ENCODE results near the gene FBN2. TPM values are rescaled to one million over a fixed set of nuclear protein-coding genes. Genes with fewer than 3 reads are reported as not detected.

Gene FBN2
- total RNA-seq, 1 donor from 2014 or later: 244 TPM

DNA sequence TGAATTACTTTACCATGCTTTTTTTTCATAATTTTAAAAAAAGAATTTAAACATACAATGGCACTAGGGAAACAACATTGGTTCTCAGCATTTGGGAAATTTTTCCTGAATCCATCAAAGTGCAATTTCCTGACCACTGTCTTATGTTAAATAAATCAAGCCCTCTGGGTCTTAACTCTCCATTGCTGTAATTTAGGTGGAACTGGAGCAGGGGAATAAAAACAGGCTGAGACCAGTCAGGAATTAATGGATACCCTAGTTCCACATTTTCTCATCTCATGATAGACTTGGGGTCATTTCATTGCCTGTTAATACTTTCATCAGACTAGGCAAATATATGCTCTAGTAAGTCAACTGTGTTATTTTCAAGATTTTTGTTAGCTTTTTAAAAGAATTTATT, 103.1 kb downstream of the FBN2 start:
- H3K27me3 Mint-ChIP-seq (ENCODE audit: low read depth): no peaks in the 10 kb centered on the region
- H3K4me1 Mint-ChIP-seq: peaks cover 24% of the 10 kb centered on the region
- no peak overlapping the region for H3K27ac Mint-ChIP-seq

GRCh38 chr5:128432913-128433440, 105.1 kb downstream of the FBN2 start:
- no peak for DNase-seq (ENCODE audit: low spot score in 2 of 2, unreplicated experiment in 2 of 2)
- TF ChIP-seq CTCF (IDR thresholded peaks at IDR 0.05; ENCODE audit: unreplicated experiment): no peak

More for the DNA sequence above, 103.1 kb downstream of the FBN2 start:
- DNase-seq (ENCODE audit: low spot score in 2 of 2, unreplicated experiment in 2 of 2): no peak
- no peak overlapping the region for H3K4me3 Mint-ChIP-seq
- TF ChIP-seq CTCF (IDR thresholded peaks at IDR 0.05; ENCODE audit: unreplicated experiment): no peak
- H3K36me3 Mint-ChIP-seq: peaks cover 9% of the 10 kb centered on the region
- no peaks in the 10 kb centered on the region for H3K9me3 Mint-ChIP-seq

DNA sequence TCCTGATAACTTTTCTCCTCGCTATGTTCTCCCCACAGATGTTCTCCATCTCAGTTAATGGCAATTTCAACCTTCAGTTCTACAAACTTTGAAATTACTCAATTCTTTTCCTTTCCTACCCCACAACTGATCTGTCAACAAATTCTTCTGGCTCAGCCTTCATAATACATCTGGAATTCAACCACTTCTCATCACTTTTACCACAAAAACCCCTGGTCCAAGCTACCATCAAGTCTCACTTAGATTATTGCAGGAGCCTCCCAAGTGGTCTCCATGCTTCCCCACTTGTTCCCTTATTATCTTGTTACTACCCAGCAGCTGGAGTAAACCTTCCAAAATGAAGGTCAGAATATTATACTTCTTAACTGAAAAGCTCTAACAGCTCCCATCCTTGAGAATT, 110.1 kb downstream of the FBN2 start:
- H3K4me3 Mint-ChIP-seq: no peak overlapping the region
- no peak for TF ChIP-seq CTCF (IDR thresholded peaks at IDR 0.05; ENCODE audit: unreplicated experiment)
- no peak for DNase-seq (ENCODE audit: low spot score in 2 of 2, unreplicated experiment in 2 of 2)
- H3K36me3 Mint-ChIP-seq: peaks cover 20% of the 10 kb centered on the region
- H3K27me3 Mint-ChIP-seq (ENCODE audit: low read depth): no peaks in the 10 kb centered on the region
- no peaks in the 10 kb centered on the region for H3K9me3 Mint-ChIP-seq
- peak overlapping the region; percentile 3 for H3K27ac Mint-ChIP-seq
- H3K4me1 Mint-ChIP-seq: peaks cover 34% of the 10 kb centered on the region

More at GRCh38 chr5:128432913-128433440, 105.1 kb downstream of the FBN2 start:
- Mint-ChIP-seq H3K9me3 (no peaks in the 10 kb centered on the region), H3K4me3 (no peak overlapping the region), H3K36me3 (peaks cover 22% of the 10 kb centered on the region), H3K27me3 (ENCODE audit: low read depth) (no peaks in the 10 kb centered on the region), H3K4me1 (peaks cover 29% of the 10 kb centered on the region), H3K27ac (no peak overlapping the region)

- peaks cover 16% of the 10 kb centered on the region for H3K36me3 Mint-ChIP-seq
- peaks cover 26% of the 10 kb centered on the region for H3K4me1 Mint-ChIP-seq
- H3K4me3 Mint-ChIP-seq: no peak overlapping the region
- no peak for DNase-seq (ENCODE audit: low spot score in 2 of 2, unreplicated experiment in 2 of 2)
- TF ChIP-seq CTCF (IDR thresholded peaks at IDR 0.05; ENCODE audit: unreplicated experiment): no peak
- no peaks in the 10 kb centered on the region for H3K27me3 Mint-ChIP-seq (ENCODE audit: low read depth)
- peak overlapping the region; percentile 43 for H3K27ac Mint-ChIP-seq
- no peaks in the 10 kb centered on the region for H3K9me3 Mint-ChIP-seq
Measured at GRCh38 chr5:128426090-128426534, 111.9 kb downstream of the FBN2 start.

- H3K4me1 Mint-ChIP-seq: peaks cover 26% of the 10 kb centered on the region
- no peak for TF ChIP-seq CTCF (IDR thresholded peaks at IDR 0.05; ENCODE audit: unreplicated experiment)
- H3K27ac Mint-ChIP-seq: no peak overlapping the region
- H3K27me3 Mint-ChIP-seq (ENCODE audit: low read depth): no peaks in the 10 kb centered on the region
- H3K36me3 Mint-ChIP-seq: peaks cover 16% of the 10 kb centered on the region
- no peaks in the 10 kb centered on the region for H3K9me3 Mint-ChIP-seq
- no peak for DNase-seq (ENCODE audit: low spot score in 2 of 2, unreplicated experiment in 2 of 2)
- H3K4me3 Mint-ChIP-seq: peak overlapping the region; percentile 7
Measured at GRCh38 chr5:128424646-128425045, 113.4 kb downstream of the FBN2 start.

GRCh38 chr5:128422612-128423011, 115.4 kb downstream of the FBN2 start:
- TF ChIP-seq CTCF (IDR thresholded peaks at IDR 0.05; ENCODE audit: unreplicated experiment): no peak
- Mint-ChIP-seq H3K4me3 (no peak overlapping the region), H3K9me3 (peaks cover 11% of the 10 kb centered on the region), H3K4me1 (peaks cover 17% of the 10 kb centered on the region), H3K36me3 (peaks cover 13% of the 10 kb centered on the region), H3K27ac (no peak overlapping the region), H3K27me3 (ENCODE audit: low read depth) (no peaks in the 10 kb centered on the region)
- no peak for DNase-seq (ENCODE audit: low spot score in 2 of 2, unreplicated experiment in 2 of 2)
